NCI-H2081 (cell line): ENCODE results near the gene HIF1AN.

Experiments
- DNase-seq, 2 experiments: peaks; one replicate each; lab custom pipeline; 2025; lab: John Stamatoyannopoulos, UW

The HIF1AN gene

DNA sequence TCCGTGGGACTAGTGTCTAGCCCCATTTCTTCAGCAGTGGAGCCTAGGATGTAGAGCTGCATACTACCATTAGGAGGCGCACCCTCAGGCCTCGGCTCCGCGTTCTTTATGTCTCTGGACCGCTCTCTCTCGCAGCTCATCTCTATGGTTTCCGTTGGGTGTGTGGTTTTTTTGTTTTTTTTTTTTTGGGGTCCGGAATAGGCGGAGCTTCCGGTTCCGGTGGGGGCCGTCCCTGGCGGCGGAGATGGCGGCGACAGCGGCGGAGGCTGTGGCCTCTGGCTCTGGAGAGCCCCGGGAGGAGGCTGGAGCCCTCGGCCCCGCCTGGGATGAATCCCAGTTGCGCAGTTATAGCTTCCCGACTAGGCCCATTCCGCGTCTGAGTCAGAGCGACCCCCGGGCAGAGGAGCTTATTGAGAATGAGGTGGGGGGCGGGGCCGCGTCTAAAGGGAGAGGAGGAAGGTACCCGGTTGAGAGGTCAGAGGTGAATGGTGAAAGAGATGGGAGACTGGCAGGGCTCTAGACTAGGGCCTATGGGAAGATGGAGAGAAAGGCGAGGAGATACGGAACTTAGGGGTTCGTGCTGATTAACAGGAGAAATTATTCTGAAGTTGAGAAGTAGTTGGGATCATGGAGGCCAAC lies at the start of gene HIF1AN:
Gene HIF1AN, plus strand, starts transcription at position 229 of the 639 bp plus-strand sequence. Its CDS starts 16 bp downstream, at position 245.
- peak; percentile 89 for DNase-seq

DNA sequence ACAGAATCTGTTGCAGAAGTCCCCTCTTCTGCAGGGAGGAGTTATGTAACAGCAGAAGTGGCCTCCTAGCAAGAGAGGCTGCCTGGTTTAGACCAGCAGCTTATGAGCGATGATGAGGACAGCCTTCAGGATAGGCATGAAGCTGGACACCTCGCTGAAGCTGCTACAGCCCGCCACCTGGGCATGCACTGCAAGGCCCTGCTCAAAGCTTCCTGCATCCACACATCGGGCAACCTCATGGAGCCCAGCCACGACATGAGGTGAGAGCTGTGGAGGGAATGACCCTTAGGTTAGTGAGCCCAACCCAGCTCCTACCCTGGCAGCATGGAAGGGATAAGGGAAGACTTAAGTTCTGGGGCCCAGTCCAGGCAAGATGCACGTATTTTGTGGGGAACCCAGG lies 48.2 kb upstream of the HIF1AN start:
- DNase-seq, result no peak

DNA sequence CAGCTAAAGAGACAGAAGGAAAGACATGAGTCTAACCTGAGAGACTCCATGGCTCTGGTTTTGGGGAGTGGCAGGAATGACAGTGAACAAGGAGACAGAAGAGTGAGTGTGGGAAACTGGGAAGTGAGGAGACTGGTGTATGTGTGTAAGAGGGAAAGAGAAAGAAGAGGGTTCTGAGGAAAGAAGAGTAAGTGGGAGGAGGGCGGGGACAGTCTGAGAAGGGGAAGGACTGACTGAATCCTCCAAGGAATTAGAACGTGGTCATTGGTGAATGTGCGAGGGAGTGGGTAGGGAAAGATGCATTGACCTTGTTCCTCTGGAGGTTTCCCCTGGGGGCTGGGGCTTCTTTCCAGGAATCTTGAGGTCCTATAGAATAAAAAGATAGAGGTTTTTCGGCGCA lies 46.3 kb upstream of the HIF1AN start:
- DNase-seq, result no peak

DNA sequence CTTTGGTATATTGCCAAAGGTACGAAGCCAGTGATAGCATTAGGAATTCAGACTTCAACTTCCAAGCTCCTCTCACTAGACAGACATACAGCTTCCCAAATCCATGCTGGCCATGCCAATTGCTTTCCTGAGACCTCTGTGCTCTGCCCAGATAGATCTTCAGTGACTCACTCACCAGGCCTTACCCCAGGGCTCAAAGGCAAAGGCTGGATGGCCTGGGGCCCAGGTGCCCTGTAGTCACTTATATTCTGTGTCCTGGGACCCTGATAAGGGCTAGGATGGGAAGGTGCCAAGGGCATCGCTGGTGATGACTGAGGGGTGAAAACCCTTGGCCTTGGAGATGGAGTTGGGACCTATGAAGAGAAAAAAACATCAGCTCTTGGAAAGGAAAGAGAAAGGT lies 45.2 kb upstream of the HIF1AN start:
- DNase-seq, result no peak

DNA sequence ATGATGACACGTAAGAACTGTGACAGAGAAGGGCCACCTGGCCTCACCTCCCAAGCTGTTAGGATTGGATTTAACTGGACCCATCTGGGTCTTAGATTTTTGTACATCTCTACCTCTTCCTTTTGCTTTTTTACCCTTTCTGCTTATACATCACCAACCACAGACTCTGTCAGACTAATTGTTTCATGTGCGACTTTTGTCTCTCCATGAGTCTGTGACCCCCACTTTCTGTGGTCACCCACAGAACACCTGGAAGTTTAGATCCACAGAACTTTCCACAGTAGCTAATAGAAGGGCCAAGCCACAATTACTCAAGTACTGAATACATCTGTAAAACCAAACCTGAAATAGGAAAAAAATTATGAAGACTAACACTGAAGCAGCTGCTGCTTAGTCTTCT lies 39.2 kb upstream of the HIF1AN start:
- no peak for DNase-seq

DNA sequence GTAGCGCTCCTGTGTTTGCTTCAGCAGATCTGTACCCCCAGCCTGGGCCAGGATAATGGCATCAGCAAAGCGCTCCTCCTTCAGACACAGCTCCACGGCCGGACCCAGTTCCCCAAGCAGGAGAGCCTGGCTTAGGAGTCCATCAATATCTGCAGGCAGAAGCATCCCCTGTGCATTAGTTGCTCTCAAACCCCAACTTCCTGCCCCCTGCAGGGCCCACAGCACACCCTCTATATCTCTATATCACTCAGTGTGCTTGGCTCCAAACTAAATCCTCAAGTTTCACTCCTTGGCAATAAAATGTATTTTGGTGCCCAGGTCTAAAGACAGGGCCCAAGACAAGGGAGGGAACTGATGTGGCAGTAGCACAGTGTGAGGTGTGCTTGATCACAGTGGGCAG lies 37.7 kb upstream of the HIF1AN start:
- DNase-seq, result no peak

DNA sequence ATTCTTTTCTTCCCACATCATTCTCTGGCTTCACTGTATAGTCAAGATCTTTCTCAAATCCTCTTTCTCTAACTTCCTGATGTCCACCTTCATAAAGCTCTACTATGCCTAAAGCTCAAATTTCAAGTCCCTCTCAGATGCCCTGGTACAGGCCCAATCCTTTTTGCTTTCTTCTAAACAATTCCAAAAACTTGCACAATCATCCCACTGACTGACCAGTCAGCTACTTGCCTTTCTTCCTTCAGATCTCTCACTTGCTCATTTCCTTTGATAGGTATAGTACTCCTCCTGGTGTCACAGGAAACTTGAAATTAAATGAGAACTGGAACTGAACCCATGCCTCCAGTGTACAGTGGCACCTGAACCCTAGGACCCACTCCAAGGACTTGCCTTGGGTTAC lies 34.3 kb upstream of the HIF1AN start:
- DNase-seq, result no peak

DNA sequence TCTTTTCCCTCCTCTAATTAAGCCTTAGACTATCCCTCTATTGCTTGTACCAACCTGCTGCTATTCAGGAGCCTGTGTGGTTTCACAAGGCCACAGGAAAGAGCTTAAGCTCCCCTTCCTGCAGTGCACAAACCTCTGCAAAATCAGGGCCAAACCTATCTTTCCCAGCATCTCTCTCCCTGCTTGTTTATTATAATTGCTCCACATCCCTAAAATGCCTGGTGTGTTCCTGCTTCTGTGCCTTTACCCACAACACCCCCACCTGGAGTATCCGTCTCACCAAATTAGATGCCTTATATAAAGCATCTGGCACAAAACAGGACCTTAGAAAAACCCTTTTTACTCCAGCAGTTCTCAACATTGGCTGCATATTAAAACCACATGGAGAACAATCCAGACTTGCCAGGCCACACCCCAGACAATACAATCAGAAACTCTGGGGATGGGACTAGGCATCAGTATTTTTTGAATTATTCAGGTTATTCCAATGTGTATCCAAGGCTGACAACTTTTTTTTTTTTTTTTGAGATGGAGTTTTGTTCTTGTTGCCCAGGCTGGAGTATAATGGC lies 32.7 kb upstream of the HIF1AN start:
- no peak for DNase-seq

DNA sequence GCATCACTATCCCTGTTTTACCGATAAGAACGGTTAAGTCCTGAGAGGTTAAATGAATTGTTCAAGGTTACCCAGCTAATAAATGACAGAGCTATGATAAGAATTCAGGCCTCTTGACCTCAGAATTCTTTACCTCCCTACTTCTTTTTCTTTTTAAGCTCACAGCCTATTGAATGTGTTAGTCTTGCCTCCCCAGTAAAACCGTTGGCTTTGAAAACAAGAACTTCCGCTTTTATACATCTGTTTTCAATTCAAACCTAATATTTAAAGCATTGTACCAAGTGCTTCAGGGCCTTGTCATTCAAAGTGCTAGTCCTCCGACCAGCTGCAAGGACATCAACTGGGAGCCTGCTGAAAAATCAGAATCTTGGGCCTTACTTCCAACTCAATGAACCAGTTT lies 31.6 kb upstream of the HIF1AN start:
- no peak for DNase-seq

DNA sequence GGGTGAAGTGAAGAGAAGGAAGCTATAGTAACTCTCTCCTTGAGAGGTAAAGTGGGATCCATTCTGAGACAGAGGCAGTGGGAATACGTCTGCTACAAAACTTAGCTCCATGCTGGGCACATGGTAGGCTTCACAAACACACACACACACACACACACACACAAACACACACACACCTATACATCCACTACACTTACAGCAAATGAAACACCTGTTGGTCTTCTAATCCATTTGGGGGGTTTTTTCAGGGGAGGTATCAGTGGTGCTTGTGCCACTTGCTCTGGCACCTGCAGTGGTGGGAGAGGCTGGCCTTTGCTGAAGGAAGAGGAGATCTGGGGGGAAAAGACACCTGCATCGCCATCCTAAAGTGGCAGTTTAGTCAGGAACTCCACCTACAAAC lies 30.6 kb upstream of the HIF1AN start:
- no peak for DNase-seq

DNA sequence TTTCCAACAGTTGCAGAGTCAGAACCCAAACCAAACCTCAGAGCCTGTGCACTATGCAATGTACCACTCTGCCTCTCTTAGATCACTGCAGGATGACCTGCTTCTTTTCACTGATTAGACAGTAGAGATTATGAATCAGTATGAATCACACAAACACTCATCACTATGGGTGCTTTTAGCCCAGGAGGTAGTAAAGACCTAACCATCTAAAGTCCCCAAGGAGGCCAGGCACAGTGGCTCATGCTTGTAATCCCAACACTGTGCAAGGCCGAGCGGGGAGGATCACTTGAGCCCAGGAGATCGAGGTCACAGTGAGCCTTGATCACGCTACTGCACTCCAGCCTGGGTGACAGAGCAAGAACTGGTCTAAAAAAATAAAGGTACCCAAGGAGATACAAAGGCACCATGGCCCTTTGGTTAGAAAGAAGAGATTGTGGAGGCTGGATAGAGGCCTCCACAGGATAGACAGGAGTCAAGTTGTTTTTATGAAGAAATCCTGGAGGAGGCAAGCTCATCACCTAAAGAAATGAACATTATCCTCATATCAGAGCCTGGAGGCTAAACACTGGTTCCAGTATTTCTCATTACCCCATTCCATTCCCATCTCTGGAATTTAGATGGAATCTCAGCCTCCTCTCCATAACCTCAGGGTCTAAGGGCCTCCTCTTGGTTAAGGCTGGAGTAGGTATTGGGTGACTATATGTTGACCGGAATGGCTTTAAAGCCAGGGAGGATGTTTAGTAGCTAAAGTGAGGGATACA lies 29.0 kb upstream of the HIF1AN start:
- no peak for DNase-seq

DNA sequence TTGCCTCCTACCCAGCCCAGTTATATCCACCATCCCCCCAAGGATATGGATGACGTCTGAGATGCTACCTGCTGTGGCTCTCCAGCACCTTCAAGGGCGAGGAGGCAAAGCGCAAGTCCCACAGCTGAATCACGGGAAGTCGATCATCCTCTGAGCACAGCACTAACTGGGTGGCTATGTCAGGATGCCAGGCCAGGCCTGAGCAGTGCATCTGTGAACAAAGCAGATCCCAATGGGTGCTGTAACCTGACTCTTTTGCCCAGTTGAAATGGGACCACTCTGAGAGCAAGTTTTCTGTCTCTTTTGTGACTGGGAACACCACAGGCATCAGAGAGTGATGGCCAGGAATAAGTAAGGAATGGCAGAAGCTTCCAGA lies 28.4 kb upstream of the HIF1AN start:
- no peak for DNase-seq

DNA sequence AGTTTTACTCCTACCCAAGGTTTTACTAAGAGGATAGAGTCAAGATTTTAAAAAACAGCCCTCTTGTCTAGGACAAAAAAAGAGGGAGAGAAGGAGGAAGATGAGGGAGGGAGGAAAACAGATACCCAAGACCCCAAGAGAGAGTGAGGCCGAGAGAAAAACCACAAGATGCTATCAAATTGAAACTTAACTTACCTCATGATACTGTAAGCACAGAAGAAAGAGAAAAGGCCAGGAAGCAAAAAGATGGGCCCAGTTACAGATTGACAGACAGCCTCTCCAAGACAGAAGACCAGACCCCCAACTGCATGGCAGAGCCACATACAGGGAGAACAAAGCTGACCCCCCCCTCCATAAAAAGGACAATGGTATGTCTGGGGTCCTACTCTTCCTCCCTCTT lies 27.5 kb upstream of the HIF1AN start:
- DNase-seq, result no peak

DNA sequence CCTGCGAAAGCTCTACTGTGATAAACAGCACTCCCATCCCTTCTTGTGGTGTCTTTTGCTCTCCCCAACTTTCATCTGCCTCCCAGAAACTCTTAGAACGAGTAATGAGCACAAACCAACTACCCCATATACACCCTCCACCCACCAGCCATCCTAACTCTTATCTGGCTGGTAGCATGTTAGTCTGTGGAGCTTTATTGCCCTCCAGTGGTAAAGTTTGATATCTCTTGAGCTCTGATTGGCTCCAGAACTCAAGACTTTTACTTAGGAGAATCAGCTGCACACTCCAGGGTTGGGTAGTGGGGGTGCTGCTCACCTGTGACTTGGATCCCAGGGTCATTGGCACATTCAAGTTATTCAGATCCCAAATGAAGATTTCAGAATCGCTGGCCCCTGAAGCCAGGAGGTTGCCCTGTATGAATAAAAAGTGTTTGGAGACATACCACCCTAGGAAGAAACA lies 27.0 kb upstream of the HIF1AN start:
- peak; percentile 11 to 21 for DNase-seq

DNA sequence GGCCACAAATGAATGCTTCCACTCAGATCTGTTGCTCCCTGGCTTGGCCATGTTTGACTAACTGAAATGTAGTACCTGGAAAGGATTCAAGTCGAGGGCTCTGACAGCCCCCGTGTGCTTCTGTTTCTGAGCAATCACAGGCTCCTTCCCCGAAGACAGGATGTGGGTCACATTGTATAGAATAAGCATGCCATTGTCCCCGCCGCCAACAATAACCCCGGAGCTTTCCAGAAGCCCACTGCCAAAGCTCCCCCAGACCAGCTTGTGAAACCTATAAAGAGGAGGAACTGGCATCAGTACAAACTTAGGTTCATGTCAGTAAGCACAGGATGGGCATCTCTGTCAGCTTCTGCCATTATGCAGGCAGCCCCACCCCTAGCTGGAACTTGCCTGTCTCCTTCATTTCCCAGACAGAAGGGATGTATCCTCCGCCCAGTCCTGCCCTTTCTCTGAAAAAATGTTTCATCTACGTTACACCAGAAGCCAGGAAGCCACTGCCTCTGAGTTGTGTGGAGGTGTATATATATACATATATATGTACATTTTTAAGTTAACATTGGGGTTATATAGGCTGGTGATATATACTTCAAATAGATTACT lies 26.4 kb upstream of the HIF1AN start:
- DNase-seq, result no peak

DNA sequence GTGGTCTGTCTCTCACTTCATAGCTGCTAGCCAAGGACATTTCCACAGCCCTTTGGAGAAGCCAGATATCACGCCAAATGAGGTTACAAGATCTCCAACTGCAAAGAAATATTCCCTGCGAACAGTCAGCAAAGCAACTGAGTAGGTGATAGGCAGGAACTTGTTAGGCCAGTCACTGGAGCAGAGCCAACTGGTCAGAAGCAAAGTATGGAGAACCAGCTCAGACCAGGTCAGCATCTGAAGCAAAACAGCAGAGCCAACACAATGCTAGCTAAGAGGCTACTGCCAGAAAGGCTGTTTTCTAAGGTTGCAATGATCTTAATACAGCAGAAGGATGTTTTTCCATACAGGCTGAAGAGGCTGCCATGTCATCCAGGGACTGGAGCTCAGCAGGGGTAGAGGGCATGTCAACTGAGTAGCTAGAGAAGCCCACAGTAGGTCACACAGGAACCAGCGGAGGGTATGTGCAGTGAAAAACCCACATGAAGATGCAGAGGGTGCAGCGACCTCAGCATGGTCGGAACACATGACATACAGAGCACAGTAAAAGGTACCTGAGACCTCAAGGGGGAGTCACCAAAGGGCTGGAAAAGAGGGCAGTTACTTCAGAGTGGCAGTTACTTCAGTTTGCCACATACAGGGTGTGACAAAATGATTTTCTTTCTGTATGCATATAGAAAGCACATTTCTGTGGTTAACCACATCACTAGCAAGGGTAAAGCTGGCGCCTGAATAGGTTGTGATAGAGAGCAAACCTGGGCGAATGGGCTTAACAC lies 25.0 kb upstream of the HIF1AN start:
- DNase-seq, result no peak

DNA sequence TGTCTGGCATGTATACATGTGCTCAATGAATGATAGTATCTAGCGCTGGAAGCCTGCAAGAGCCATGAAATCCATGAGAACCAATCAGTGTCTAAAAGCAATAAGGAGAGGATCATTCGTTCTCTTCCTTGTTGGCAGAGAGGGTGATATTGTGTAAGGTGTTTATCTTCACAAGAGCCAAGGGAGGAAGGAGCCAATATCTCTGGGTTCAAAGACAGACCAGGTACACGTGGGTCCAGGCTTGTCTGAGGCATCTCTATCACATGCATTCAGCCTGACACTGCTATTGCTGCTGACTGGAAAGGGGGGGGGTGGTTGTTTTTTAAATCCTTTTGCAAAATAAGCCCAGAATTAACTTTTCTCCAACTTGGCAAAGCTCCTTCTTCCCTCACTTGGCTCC lies 20.1 kb upstream of the HIF1AN start:
- DNase-seq, result no peak

DNA sequence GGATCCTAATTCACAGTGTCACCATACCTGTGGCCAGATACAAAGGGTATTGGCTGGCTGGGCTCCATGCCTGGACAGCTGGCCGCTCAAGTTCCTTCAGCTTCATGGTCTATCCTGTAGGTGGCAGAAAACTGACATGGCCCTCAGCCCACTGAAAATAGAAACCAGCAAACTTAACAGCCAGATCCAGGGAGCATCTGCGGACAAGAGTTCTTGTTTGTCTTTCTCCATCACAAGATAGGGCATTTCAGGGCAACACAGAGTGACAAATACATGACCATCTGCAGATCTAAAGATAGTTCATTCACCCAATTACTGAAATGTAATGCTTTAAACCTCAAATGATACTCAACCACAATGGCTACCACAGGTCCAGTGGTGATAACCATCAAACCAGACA lies 18.9 kb upstream of the HIF1AN start:
- no peak for DNase-seq

DNA sequence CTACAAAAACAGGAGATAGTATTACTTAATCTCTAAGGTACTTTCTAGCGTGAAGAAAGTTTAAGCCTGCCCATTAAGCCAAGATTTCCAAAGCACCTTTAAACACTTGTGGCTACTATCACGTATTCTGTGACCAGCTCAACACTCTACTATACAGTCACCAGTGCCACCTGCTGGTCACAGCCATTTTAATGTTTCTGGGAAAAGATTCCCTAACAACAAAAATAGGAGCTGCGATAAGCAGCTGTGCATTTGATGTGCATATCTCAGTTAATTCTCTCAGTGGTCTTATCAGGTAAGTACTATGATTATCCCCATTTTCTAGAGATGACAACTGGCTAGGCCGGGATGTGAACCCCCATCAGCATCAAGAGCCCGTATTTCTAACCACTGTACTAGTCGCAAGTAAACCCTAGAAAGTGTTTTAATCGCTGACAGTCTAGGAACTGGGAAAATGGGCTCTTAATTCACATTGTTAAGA lies 16.9 kb upstream of the HIF1AN start:
- DNase-seq, result peak; percentile 11 to 28

DNA sequence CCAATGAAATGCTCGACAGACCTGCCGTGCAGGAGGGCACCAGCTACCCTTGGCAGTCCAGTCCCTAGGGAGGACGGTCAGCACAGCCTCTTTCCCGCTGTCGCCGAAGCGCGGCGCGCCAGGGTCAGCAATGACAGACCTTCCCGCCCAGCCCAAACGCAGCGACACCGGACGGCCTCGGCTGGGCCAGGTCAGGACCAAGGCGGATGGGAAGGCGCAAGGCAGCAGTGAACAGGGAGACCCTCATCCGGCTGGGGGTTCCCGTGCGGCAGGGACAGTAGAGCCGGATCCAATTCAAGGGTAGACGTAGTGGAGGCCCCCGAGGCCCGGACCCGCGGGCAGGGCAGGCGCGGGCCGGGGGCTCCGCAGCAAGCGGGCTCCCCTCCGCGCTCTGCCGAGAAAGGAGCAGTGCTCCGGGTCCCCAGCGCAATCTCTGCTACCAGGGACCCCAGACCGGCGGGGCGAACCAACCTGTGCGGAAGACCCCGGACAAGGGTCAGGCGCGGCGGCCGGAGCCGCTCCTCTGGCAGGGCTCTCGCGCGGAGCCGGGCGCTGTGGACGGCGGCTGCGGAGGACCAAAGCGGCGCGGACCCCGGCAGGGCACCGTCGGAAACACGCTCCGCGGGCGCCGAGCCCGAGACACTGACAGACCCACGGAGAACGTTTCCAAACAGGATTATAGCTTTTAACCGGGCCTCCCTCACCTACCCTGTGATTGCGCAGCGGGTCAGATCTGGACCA lies 16.3 kb upstream of the HIF1AN start, which contains the start of gene SEC31B:
Gene SEC31B, minus strand, starts transcription at position 551 of the 741 bp plus-strand sequence. CDS start 2,909 bp downstream, outside the sequence.
- no peak for DNase-seq

DNA sequence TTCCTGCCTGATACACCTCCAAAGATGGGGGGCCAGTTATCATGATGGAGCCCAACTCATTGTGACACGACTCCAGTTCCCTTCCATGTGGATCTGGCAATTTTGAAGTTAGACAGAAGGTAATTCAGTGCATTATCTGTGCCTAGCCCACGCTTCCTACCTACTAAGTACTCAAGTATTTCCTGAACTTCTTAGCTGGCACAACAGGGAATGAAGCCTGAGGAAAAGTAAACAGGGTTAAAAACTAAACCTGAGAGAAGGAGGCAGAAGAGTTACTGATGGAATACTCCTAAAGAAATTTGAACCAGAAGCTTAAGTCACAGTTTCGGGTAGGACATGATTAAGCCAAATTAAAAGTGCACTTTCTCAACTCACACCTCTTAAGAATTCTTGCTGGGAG lies 14.9 kb upstream of the HIF1AN start:
- DNase-seq, result no peak
